Stimulated activated CD4-positive, alpha-beta T cell treated with anti-CD3 and anti-CD28 coated beads, Interleukin-15, amount 100 ng/mL, for 1 hour (primary cell): ENCODE results near the gene ADM.

Source experiments
- DNase-seq, 2 donors: peaks; one replicate each; pipeline ENCODE4 v3.0.0-alpha.2; 2020; ENCODE audit warnings: low read depth in 1 of 2, low spot score in 1 of 2

The ADM gene

DNA sequence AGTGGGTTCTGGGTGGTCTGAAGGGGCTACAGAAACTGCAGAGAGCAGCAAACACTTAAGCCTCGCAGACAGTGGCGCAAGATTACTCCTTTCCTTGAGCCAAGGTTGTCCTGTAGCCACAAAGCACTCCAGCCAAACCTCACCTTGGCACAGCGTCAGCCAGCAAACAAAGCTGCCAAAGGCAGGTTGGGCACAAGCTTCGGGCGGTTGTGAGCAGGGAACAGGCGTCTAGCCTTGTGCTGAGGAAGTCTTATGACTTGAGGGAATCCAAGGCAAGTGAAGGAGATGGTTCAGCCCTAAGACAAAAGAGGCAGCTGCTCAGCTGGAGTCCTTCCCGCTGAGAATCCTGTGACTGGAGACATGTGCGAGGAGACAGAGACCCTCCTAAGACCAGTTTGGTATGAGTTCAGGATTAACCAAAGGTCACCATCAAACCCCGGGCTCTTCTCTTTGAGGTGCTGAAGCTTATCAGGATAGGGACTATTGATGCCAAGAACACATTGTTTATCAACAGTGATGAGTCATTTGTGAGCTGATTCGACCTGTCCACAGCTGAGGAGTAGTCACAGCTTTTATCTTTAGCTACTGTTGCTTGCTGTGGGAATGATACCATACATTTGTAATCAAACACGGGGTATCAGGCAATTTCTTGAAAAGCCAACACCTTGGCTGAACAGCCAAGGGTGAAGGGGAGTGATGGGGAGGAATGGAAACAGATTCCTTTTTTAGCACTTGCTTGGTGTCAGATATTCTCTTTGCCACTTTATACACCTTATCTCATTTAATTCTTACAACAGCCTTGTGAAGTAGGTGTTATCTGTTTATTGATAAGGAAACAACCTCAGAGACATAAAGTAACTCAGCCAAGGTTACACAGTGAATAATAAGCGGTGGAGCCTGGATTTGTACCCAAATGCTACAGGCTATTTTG, 4.6 kb downstream of the ADM start:
- DNase-seq: no peak

DNA sequence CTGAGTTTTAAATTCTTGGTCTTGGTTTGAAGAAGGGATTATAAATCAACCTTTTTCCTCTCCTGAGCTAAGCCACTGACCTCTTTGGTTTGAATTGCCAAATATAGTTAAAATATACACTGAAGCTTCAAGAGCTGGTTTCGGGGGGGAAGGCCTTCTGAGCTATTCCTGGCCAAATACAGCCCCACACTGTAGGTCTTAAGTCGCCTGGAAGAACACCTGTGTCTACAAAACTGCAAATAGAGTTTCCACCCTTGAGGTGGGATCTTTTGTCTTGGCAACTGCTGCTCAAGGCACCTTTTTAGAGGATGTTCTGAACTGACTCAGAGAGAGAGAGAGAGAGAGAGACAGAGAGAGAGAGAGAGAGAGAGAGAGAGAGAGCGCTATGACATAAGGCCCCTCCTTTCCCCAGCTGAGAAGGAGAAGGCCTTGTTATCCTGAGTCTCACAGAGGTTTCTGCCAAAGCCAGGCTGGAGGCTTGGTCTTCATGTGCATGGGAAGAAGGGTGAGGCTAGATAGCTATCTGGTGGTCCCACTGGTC, 5.5 kb downstream of the ADM start:
- no peak for DNase-seq

DNA sequence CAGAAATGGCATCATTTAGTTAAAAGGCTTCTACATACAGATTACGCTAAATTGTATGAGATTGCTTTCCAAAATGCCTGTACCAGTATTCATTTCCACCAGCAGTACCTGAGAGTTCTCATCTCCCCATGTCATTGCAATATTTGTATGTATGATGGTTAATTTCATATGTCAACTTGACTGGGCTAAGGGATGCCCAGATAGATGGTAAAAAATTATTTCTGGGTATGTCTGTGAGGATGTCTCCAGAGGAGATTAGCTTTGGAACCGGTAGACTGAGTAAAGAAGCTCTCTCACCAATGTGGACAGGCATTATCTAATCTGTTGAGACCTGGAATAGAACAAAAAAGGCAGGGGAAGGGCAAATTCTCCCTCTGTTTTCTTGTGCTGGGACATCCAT, 6.9 kb downstream of the ADM start:
- no peak for DNase-seq

DNA sequence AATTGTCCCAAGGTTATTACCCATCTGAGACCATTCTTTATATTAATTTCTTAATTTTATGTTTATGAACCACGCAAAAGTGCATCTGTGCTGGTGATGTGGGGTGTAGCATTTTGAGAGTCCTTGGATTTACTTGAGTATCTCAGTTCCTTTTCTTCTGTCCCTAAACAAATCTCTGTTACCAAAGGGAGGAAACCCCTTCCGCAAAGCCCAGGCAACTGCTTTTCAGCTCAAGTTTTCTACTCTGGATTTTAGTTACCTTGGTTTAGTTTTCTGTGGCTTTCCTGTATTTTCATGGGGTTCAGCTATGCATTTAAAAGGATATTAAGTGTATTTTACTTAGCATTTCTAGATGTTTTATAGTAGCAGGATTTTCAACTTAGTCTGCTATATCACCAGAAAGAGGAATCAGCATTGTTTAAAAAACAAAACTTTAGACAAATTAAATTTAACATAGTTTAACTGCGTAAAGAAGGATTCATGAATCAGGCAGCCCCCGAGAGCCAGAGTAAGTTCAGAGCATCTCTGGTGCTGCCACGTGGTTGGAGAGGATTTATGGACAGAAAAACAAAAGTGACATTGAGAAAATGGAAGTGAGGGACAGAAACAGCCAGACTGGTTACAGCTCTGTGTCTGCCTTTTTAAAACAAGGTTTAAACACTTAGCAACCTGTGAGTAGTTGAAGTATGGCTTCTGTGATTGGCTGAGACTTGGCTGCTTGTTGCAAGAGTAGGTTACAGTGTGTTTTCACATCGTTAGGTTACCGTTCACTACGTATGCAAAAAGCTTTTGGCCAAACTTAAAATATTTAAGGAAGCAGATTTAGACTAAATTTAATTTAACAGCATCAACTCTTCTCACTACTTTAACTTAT, 9.6 kb downstream of the ADM start:
- DNase-seq: no peak

DNA sequence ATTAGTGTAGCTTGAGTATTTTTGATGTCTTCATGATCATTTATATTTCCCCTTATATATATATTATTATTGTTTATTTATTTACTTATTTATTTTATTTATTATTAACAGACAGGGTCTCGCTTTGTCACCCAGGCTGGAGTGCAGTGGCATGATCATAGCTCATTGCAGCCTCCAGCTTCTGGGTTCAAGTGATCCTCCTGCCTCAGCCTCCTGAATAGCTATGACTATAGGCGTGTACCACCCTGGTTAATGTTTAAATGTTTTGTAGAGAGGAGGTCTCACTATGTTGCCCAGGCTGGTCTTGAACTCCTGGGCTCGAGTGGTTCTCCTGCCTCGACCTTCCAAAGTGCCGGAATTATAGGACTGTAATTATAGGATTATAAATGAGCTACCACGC, 10.2 kb downstream of the ADM start:
- no peak for DNase-seq

- no peak for DNase-seq
These were observed 12.4 kb downstream of the ADM start for GRCh38 chr11:10317151-10317755.

DNA sequence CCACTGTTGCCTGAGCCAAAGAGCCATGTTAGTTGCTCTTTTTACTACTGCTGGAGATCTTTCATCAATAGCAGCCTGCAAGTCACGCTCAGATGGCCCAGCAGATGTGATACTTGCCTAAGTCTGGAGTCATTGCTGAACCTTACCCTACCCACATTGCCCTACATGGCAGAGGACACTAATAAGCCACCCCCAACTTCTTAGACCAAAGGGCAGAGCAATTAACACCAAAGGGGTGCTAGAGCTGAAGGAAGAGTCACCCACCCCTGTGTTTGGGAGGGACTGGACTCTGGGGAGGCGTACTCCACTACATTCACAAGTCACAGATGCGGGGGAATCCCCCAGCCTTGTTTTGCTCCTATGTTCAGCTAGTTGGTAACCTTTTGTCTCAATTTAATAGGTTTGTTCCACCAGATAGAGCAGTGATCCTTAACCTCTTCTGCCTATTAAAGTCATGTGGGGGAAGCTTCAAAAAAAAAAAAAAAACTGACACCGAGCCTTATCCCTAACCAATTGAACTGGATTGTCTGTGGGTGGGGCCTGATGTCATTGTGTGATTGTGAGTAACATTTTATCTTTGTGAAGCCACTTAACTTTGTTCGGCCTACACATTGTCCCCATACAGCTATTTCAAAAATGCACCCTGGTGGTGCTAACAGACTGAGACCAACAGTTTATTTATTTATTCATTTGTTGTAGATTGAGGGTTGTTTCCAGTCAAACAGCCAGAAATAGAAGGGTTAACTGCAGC, 13.1 kb downstream of the ADM start:
- DNase-seq: no peak

GRCh38 chr11:10318527-10318802, 13.6 kb downstream of the ADM start:
- DNase-seq: no peak

GRCh38 chr11:10319702-10320558, 15.1 kb downstream of the ADM start:
- no peak for DNase-seq

DNA sequence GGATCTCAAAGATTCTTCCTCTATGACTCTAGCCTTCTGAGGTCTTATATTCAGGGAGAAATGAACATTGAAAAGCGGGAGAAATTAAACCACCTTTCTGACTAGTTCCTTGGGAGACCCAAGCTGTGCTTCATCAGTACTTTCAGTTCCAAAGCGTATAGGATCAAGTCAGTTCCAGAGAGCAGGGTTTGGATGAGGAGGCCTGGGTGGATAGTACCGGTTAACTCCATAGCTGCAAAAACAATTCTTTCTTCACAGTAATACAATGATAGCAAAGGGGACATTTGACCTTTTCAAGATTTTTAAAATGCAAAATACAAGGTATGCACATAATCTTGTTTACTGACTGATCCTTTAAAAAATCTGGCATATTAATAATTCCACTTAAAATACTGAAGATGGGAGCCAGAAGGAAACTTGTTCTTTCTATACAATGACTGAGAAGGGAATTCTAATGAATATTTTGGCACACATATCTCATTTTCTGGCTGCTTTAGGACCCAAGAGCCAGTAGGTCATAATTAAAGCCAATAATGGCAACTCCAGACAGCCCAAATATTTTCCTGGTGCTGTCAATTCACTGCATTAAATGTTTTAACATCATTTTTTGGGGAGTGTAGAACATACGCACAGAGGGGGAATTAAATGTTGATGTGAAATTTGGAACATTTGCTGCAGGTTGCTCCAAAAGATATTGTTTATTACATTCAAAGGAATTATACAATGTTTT, 16.0 kb downstream of the ADM start:
- no peak for DNase-seq

- DNase-seq: no peak
These were observed 17.5 kb downstream of the ADM start for GRCh38 chr11:10322401-10322800.

- no peak for DNase-seq
These were observed 18.2 kb downstream of the ADM start for GRCh38 chr11:10322830-10323792.

GRCh38 chr11:10323793-10324170, 18.9 kb downstream of the ADM start:
- DNase-seq: no peak

- DNase-seq: no peak
These were observed 19.6 kb downstream of the ADM start for GRCh38 chr11:10324474-10324873.

- no peak for DNase-seq
These were observed 20.6 kb downstream of the ADM start for GRCh38 chr11:10325277-10326011.

- DNase-seq: no peak
These were observed 21.4 kb downstream of the ADM start for GRCh38 chr11:10326012-10326964.
